Prostate gland (tissue), 2 donors: Measurements from ENCODE around the gene RAB40C. TPM values are rescaled to one million over a fixed set of nuclear protein-coding genes. Genes with fewer than 3 reads are reported as not detected.

ENCODE experiments used
- DNase-seq: peaks from one replicate; pipeline ENCODE4 v3.0.0-alpha.2; 2019; ENCODE audit warnings: low spot score
- H3K27ac ChIP-seq, 2 donors: fragments of 200-600 bp; sonication (generic); 2 replicates each; pipeline ENCODE4 v1.5.1; 2017 to 2019
- H3K27me3 ChIP-seq: fragments of 200-600 bp; sonication (generic); replicated peaks from 2 replicates; pipeline ENCODE4 v1.5.1; 2019; ENCODE audit not compliant: insufficient read depth
- H3K36me3 ChIP-seq, 2 donors: fragments of 200-600 bp; sonication (generic); 1 replicate in 1 of 2; 2 replicates in 1 of 2; pipeline versions ENCODE4 v1.5.1 to v1.8.1; 2017 to 2019
- H3K4me1 ChIP-seq: fragments of 200-600 bp; sonication (generic); replicated peaks from 2 replicates; pipeline ENCODE4 v1.5.1; 2019
- H3K4me3 ChIP-seq, 2 donors: fragments of 200-600 bp; sonication (generic); 2 replicates each; pipeline ENCODE4 v1.5.1; 2017 to 2019
- H3K9me3 ChIP-seq: fragments of 200-600 bp; sonication (generic); 2 replicates; pipeline ENCODE4 v1.5.1; 2017
- CTCF ChIP-seq, 4 experiments: fragments of 200-600 bp in 2 of 4; fragments of 450-650 bp in 2 of 4; sonication (generic) in 2 of 4; IDR thresholded peaks; 1 replicate in 3 of 4; 2 replicates in 1 of 4; pipeline ENCODE4 v1.5.1; 2016 to 2019; ENCODE audit warnings: antibody characterized with exemption in 4 of 4, mild to moderate bottlenecking in 2 of 4, moderate library complexity in 2 of 4
- POLR2A ChIP-seq: fragments of 450-650 bp; IDR thresholded peaks from one replicate; pipeline ENCODE4 v1.6.1; 2016; ENCODE audit warnings: antibody characterized with exemption, mild to moderate bottlenecking
- POLR2AphosphoS5 ChIP-seq: sonication (generic); formaldehyde crosslinking; IDR thresholded peaks from one replicate; pipeline ENCODE4 v1.6.1; 2017; ENCODE audit warnings: antibody characterized with exemption
- WGBS: methylation state at CpG from one replicate; pipeline ENCODE4 v1.1.5; 2018; 5-methylcytosine and 5-hydroxymethylcytosine counted together
- intact Hi-C: fragments of 100-400 bp; cut with DNase I; formaldehyde crosslinking; loops from one replicate; pipeline ENCODE4 v1.14.2; 2022
- total RNA-seq, 2 donors: library from RNA; depleted of rRNA; stranded (reverse); fragments of >200 nt; gene quantifications; one replicate each; pipeline ENCODE4 v1.1.0, GENCODE V29; 2016

Gene RAB40C
- total RNA-seq, 2 donors from 2014 or later = 41.8 to 68.0 TPM

DNA sequence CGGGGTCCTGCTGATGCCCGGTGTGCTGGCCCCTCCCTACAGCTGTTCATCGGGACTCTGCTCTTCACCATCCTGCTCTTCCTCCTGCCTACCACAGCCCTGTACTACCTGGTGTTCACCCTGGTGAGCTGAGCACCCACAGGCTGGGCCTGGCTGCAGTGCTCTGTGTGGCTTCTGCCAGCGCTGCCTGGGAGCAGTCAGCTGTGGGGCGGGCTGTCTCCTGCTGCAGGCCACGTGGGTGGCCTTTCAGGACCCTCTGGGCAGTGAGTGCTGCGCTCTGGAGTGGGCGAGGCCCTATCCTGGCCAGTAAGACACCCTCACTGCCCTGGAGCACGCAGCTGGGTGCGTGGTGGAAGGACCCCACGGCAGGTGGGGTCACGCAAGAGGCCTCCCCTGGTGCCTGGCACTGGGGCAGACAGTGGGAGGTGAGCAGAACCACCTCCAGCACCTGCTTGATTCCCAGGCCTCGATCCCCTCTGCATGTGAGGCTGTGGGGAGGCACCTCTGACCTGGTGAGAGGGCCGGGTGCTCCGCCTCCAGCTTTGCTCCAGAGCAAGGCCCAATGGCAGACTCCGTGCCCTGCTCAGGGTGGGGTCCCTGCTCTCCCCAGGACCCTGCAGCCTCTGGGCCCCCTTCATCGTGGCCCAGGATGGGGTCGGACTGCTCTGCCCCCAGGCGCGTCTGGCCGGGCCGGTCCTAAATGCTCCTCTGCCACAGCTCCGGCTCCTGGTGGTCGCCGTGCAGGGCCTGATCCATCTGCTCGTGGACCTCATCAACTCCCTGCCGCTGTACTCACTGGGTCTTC is 9.5 kb upstream of the RAB40C start:
- 94% methylated on average over 14 of the region's 27 CpGs for WGBS
- Histone ChIP-seq H3K27me3 (no peaks in the 10 kb centered on the region), H3K9me3 (no peaks in the 10 kb centered on the region), H3K27ac (no peak overlapping the region), H3K4me1 (no peaks in the 10 kb centered on the region), H3K4me3 (no peak overlapping the region), H3K36me3 (no peaks in the 10 kb centered on the region)
- TF ChIP-seq POLR2AphosphoS5 (no peak), POLR2A (no peak), CTCF (IDR thresholded peaks at IDR 0.05) (no peak)
- intact Hi-C loops = no loop called here
- DNase-seq = no peak

GRCh38 chr16:580946-581498 is 8.8 kb upstream of the RAB40C start:
- H3K4me1 ChIP-seq = no peaks in the 10 kb centered on the region
- TF ChIP-seq POLR2AphosphoS5 = no peak
- TF ChIP-seq POLR2A = no peak
- TF ChIP-seq CTCF (IDR thresholded peaks at IDR 0.05) = no peak
- no peaks in the 10 kb centered on the region for H3K9me3 ChIP-seq
- H3K27ac ChIP-seq = no peak overlapping the region
- no peak for DNase-seq
- 98% methylated on average over 19 of the region's 19 CpGs for WGBS
- no peaks in the 10 kb centered on the region for H3K27me3 ChIP-seq
- H3K36me3 ChIP-seq = no peaks in the 10 kb centered on the region
- H3K4me3 ChIP-seq = no peak overlapping the region
- intact Hi-C loops = no loop called here

DNA sequence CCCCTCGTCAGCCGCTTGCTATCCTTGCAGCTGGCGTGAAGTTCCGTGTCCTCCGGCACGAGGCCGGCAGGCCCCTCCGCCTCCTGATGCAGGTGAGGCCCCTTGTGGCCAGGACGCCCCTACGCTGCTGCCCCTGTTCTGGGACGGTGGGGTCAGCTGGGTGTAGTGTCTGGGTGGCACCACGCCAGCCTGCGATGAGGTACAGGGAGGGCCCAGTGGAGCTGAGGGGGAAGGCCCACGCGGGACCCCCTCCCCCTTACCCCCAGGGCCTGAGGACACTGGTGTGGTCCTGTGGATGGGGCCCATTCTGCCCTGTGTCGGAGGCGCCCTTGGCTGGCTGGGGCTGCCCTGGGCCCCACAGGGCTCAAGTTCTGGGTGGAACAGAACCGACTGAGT is 7.7 kb upstream of the RAB40C start:
- Histone ChIP-seq H3K36me3 (no peaks in the 10 kb centered on the region), H3K27me3 (no peaks in the 10 kb centered on the region), H3K4me1 (no peaks in the 10 kb centered on the region), H3K9me3 (no peaks in the 10 kb centered on the region), H3K4me3 (no peak overlapping the region), H3K27ac (no peak overlapping the region)
- intact Hi-C loops = no loop called here
- no peak for DNase-seq
- TF ChIP-seq POLR2AphosphoS5 = no peak
- no peak for TF ChIP-seq POLR2A
- no peak for TF ChIP-seq CTCF (IDR thresholded peaks at IDR 0.05)
- WGBS = 87% methylated on average over 17 of the region's 18 CpGs

DNA sequence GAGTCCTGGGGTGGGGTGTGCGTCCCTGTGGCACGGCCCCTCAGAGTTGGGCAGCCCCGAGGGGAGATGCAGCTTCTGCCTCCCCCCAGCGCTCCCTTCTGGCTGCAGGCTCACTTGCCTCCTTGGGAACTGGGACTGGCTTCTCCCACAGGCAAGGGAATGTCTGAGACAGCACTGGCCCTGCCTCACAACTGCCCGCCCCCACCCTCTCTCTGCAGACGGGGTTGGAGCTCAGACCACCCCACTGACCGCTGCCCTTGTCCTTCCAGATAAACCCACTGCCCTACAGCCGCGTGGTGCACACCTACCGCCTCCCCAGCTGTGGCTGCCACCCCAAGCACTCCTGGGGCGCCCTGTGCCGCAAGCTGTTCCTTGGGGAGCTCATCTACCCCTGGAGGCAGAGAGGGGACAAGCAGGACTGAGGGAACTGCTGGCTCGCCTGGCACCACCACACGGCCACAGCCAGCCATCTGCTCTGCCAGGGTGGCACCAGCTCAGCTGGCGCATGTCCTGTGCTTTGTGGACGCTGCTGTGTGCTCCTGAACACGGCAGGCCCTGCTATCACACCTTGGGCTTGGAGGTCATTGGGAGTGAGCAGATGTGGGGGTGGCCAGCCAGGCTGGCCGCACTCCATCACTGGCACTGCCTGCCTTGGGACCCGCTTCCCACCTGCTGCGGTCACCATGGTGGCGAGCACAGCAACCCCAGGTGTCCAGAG is 7.1 kb upstream of the RAB40C start:
- no peaks in the 10 kb centered on the region for H3K27me3 ChIP-seq
- H3K27ac ChIP-seq = no peak overlapping the region
- H3K9me3 ChIP-seq = no peaks in the 10 kb centered on the region
- no peaks in the 10 kb centered on the region for H3K4me1 ChIP-seq
- 88% methylated on average over 18 of the region's 21 CpGs for WGBS
- intact Hi-C loops = no loop called here
- TF ChIP-seq POLR2AphosphoS5 (no peak), CTCF (IDR thresholded peaks at IDR 0.05) (no peak), POLR2A (no peak)
- no peak for DNase-seq
- no peaks in the 10 kb centered on the region for H3K36me3 ChIP-seq
- H3K4me3 ChIP-seq = no peak overlapping the region
